SK-N-MC (cell line): ENCODE data around the gene ERGIC1.

ENCODE experiments used
- EZH2 ChIP-seq: fragments of 200-600 bp; sonication (generic); IDR thresholded peaks from one replicate; pipeline ENCODE4 v1.6.1; 2017; ENCODE audit warnings: antibody characterized with exemption
- POLR2AphosphoS5 ChIP-seq: IDR thresholded peaks from 2 replicates; pipeline ENCODE4 v1.6.1; 2012; ENCODE audit warnings: mild to moderate bottlenecking, low read depth, low read length, borderline replicate concordance

- no peak for TF ChIP-seq POLR2AphosphoS5
- TF ChIP-seq EZH2, result no peak
These were observed 18.7 kb downstream of the ERGIC1 start for GRCh38 chr5:172852490-172853354.
